HG03066 (cell line): ENCODE data around the gene FOXP1.
A peak's percentile ranks its signal among the peaks of the same experiment; 100 is the strongest.
"Not testable (repeated sequence)": the region's sequence is repeated elsewhere in the genome, so short reads cannot be mapped to it uniquely, and the experiment has no call there.

Experiments used
- ATAC-seq: cut with Tn5 transposase; IDR thresholded peaks from one replicate; pipeline ENCODE4 v1.9.1; 2021; ENCODE audit warnings: low read depth; ENCODE audit not compliant: unreplicated experiment

FOXP1 gene

DNA sequence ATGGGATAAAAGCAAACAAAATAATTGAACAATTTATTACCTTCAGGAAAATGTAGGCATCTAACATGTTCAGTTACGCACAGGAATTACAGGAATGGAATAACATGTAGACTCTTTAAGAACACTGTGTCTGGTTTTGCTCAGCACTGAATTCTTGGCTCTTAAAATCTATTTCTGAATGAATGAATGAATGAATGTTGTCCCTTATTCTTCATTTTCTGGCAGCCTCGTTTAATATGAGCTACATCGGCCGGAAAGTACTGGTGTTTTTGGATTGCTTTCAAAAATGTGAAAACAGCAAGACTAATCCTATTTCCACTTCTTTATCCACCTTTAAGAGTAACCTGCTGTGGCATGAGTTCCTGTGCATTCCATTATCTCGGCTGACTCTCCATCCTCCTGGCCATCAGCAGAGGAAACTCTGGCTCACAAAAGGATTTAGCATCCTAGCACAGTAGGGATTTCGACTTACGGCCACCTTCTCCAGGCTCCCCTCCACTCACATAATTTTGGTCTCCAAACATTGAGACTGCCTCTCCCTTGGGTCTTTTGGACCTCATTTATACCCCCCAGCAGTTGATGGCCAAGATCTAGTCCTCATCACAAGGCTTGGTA lies 145.3 kb downstream of the FOXP1 start:
- no peak for ATAC-seq

DNA sequence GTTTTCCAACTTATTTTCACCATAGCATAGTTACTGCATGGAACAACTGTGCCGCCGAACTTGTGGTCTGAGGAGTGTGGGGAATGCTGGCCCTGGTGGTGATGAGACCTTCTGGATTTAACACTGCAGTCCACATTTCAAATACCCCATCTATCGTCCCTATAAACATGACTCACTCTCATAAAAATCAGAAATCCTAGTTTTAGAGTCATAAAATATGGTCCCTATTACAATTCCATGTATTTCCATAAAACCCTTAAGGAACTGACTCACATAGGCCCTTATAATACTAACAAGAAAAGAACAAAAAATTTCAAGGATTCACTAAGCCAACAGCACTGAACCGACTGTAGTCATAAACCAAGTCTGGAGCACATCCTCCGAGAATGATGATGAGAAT lies 147.2 kb downstream of the FOXP1 start:
- ATAC-seq, result no peak

DNA sequence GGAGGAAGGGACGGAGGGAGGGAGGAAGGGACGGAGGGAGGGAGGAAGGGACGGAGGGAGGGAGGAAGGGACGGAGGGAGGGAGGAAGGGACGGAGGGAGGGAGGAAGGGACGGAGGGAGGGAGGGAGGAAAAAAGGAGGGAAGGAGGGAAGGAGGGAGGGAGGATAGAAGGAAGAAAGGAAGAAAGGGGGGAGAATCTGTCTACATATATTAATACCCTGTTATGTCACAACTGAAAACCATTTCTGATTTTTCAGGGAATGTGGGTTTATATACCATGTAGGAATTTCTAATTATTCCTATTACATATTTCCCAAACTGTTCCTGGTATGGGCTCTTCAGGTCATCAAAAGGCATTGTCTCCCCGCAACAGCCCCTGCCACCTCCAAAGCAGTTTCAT lies 147.7 kb downstream of the FOXP1 start:
- not testable (repeated sequence) for ATAC-seq

DNA sequence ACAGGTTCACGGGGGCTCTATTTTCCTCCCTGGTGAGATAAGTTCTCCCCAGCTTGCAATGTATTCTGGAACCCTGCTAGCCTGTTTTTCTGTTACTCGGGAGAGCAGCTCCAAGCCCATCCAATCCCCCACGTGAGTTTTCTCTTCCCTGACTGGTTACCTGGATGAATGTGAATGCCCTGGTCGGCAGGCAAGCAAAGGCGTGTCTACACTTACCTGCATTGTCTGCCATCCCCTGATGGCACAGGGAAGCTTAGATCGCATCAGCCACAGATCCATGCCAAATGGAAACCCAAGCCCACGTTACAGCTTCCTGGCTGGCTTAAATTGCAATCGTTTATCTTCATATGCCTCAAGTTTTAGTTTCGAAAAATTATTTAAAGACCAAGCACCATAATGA lies 149.9 kb downstream of the FOXP1 start:
- no peak for ATAC-seq

DNA sequence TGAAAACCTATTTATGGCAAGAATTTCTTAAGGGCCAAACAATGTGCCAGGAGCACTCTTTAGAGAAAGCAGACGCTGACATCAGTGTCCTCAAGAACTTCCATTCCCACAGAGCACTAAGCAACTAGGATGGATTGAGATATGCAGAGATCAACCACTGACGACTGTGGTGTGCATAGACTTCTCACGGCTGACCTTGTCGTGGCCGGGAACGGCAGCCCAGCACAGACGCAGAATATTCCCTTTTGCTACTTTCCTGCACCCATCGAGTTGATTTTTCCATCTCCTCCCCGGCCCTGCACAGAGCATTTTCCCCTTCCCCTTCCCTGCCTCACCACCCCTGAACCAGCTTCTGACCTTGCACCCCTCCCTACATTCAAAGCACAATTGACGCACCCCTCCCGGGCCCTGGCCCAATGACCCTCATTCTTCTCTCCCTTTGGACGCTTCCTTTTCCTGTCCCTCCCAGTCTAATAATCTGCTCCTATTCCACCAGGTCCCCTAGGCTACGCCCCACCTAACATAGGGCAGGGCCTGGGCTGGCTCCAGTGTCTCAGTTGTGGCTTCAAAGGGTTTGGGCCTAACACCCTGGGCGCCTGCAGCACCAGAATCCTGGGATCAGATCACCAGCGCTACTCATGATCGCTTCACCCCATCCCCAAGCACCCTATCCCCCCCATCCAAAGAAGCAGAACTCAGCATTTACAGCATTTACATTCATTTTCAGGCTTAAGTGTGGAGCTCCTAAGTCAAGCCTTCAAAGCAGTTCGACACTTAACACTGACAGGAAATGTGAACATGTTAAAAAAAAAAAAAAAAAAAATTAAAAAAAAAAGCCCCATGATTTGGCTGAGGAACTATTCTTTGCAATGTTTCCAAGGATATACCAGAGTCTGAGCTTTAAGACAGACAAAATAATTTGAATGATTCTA lies 151.2 kb downstream of the FOXP1 start:
- ATAC-seq, result no peak

DNA sequence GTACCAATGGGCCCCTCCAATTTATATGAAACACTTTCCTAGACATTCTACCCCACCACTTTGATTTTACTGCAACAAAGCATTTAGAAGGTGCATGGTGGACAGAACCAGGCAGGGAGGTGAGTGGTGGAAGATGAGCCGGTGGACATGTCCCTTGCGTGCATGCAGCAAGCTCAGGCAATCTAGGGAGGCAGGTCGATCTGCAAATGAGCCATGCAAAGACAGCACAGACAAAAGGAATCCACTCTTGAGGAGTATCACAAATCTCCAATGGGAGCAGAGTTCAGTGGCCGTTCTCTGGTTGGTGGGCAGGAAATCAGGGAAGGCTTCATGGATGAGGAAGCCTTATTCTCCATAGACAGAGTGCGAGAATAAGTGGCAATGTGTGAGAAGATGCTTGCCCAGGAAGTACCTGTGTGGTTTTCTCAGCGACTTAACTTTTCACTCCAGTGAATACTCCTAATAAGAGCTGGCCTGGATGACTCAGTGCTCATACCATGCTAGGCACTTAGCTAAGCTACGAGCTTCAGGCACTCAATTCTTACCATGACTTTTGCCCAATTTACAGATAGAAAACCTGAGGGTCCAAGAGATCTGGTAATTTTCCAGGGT lies 152.5 kb downstream of the FOXP1 start:
- no peak for ATAC-seq

DNA sequence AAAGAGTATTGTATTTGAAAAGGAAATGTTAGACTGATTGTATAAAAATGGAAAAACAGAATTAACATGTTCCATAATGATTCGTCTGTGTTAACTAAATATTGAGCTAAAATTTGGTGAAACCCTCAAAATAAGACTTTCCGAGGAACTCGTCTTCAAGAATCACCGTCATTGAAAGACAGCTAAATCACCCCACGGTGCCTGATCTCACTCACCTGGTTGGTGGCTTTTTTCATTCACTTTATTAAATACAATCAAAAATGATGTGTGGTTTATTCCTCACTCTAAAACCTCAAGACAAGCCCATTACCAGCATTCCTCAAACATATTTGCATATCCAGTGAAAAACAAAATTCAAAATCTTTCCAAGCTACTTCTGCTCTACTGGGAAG lies 153.9 kb downstream of the FOXP1 start:
- no peak for ATAC-seq

DNA sequence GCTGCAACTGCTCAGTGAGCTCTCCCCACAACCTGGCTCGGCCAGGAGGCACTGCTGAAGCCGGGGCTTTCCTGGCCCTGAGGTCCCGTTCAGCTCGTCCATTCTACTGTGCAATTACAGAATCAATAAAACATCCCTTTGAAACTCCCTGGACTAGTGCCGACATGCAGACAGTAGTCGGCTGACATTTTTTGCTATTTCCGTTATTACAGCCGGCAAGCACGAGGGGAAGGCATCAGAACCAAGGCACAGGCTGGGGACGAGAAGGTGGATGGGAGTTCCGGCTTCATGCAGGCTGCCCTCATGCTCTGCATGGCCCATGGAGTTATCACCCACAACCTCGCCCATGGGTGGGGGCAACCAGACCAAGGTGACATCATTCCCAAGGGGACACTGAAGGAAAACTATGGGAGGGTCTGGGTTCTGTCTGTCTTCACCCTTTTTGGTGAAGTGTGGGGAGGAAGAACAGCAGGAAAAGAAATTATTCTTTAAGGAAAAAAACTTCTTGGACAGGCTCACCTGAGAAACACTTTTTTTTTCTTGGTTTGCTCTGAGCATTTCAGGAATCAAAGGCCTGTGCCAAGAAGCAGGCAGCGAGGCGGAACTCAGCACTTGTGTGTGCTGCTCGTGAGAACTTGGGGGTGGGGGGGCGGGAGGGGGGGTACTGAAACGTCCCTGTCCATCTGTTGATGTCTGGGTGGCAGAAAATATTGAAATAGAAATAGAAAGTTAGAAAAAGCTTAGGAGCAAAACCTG lies 154.5 kb downstream of the FOXP1 start:
- ATAC-seq, result no peak

DNA sequence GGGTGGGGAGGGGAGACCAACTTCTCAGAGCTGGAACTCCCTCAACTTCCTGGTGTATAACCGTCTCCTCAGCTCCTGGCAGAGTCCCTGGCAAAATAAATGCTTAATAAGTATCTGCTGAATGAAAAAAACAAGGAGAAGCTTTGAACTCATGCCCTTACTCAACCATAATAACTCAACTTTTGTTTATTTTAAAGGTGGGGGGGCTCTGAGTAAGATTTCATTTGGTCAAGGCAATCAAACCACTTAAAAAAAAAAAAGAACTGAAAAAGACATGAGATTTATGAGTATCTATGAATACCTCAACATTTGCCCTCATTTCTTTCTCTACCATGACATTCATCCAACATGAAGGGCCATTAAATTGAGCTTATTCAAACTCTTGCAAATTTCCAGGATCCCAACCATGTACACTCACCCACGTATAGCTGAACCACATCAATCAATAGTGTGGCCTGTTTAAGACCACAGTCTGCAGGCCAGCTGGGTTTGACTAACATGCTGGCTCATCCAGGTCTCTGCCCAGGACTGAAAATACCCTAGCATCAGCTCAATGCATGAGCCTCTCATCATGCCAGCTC lies 157.9 kb downstream of the FOXP1 start:
- no peak for ATAC-seq

DNA sequence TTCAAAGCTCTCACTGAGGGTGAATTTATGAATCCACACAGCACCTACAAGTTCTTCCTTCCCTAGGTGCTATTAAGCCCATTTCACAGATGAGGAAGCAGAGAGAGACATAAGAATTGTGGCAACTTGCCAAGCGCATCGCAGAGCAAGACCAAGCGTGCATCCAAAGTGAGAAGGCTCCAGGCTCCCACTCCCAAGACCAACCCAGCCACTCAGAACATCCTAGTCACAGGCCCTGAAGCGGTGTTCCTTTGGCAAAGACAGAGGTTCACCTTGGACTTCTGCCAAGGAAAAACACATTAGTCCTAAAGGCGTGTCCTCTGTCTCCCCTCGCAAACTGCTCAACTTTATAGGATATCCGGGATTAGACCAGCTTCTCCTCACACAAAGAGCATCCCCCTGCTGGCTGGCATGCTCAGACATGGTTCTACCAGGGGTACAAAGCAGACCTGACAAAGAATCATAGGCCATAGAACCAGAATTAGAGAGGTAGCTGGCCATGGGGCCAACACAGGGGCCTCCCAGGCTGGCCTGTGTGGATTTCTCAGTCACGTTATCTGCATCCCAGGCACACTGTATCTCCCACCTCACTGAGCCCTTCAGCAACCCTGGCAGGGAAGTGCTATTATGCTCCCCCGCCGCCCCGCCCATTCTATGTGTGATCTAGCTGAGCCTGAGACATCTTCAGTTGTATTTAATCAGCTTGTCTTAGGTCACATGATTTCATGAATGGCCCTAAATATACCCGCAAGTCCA lies 160.2 kb downstream of the FOXP1 start:
- no peak for ATAC-seq

DNA sequence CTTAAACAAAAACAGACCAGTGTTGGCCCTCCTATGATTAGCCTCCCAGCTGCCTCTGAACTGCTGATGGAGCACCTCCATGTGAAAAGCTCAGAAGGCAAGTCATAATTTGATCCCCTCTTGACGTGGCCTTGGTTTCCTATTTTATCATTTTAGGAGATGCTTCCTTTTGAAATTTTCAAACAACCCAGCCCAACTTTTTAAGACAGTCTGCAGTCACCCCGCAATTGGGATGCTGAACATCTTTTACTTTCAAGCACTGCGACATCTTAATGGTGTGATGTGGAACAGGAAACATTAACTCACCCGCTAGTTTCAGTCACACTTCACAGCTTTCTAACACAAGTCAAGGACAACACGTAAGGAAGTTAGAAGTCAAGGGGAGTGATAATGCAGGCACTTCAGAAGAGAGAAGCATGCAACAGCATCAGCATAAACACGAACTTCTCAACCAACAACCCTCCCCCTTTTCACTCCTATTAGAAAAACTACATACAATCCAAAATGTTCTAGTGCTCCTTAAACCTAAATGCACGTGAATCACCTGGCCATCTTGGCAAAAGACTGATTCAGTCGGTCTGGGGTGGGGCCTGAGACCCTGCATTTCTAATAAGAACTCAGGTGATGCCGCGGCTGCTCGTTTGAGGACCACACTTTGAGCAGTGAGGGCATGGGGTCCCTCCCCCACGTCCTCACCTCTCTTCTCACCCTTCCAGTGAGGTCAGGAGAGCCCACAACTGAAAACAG lies 161.5 kb downstream of the FOXP1 start:
- ATAC-seq, result peak; percentile 89

DNA sequence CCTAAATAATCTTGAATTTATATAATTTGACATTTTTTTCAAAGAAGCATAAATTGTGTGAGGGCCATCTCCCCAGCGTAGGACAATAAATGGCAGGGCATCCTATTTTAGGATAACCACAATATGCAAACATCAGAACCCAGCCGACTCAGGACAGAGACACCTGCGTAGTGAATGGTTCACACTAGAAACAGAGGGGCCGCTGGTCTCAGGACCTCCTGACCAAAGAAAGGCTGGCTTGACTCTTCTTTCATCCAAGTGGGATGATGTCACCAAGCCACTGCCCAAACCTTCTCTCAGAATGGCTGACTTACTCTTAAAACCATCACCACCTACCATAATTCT lies 162.1 kb downstream of the FOXP1 start:
- peak; percentile 68 for ATAC-seq

DNA sequence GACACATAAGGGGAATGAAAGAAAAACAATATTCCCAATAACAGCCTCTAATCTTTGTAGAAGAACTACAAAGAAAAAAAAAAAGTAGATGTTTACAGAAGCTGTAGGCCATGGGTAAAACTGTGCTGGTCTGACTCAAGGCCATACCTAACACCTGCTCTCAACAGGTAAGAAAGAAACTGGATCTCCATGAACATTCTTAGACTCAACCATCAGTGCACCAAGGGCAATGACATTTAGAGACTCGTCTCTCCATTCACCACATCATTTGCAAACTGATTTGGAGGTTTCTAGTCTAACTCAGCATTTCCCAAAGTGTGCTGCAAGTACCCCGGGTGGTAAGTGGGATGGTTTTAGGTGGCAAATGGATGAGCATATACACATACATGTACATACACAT lies 164.2 kb downstream of the FOXP1 start:
- no peak for ATAC-seq

DNA sequence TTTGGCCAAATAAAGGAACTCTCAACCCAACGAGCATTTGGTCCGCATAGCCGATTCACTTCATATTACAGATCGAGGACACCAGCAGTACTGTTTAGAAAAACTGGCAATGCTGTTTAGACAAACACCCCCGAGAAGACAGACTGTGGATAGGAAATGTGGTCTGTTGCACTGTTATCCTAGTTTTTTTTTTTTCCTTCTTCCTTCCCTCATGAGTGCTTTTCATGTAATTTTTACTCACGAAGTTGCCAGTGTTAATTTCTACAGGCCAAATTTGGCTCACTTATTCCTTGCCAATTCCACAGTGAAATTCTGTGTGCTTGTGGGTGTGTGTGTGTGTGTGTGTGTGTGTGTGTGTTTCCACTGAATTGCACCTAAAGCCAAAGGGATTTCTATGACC lies 165.7 kb downstream of the FOXP1 start:
- no peak for ATAC-seq

DNA sequence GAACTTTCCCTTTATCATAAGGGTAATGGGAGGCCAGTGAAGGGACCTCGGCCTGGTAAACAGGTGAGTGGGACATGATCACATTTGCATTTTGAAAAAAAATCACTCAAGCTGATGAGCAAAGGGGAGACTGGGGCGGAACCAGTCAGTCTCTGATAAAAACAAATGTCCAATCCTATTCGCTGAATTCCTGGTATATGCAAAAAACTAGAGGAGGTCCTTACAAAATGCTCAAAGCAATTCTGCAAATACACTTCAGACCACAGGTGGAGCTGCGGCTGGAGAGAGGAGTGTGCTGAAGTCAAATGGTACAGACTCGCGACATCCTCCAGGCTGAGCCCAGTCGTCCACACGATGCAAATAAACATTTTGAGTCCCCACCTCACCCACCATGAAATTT lies 166.7 kb downstream of the FOXP1 start:
- no peak for ATAC-seq

DNA sequence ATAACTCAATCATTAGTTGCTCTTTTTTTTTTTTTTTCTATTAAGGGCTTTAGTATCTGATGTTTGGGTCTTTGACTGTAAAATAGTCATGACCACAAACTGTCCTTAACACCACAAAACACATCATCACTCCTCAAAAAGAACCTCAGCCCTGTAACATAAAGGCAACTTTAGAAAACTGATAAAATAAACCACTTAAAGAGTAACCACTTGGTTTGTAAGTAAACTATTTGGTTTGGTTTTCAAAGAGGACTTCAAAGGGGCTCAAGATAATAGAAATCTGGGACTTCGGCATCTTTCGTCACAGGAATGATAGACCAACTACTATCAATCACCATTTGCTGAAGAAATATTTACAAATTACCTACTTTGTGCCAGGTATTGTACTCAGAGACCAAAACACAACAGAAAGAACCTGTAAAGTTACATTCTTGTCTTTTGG lies 167.8 kb downstream of the FOXP1 start:
- no peak for ATAC-seq

DNA sequence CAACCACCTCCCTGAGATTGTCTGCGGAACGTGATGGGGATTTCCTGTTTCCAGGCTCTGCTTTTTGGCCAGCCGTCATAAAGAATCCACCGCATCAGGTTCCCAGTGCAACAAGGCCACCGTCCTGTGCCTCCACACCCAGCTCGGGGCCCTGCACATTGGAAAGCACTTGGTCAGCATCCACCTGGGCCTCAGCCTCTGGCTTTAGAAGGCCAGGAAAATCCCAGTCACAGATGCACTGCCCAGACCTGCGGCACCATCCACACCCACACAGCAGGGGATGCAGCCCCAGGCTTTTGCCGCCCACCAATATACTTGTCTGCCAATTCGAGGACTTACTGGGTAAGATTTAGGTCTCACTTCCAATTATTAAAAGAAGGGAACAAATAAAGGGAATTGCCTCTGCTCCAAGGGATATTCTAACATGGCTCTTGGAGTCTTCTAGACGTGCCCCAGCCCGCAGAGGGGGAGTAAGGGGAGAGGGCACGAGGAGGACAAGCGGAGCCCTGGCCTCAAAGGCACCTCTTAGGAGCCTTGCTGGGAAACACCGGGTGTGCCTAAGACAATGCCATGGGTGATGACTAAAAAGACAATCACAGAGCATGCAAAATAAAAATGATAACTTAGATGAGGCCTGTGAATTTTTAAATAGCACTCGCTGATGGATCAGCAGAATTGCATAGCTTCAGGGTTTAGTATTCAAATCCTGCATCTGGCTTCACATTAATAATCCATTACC lies 169.2 kb downstream of the FOXP1 start:
- no peak for ATAC-seq

DNA sequence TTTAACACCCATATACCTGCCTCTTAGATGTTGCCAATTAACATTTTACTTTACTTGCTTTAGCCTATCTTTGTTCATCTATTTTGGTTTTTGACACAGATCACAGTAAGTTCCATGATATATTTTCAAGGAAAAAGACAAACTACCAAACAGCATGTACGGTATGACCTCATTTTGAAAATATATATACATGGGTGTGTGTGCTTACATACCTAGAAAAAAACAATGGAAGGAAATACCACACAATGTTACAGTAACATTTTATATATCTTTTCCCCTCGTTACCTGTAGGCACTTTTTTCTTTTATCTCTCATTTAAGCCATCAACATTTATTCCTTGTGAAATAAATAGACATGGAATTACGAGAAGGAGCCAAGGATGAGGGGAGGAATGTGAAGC lies 170.0 kb downstream of the FOXP1 start:
- ATAC-seq, result no peak

DNA sequence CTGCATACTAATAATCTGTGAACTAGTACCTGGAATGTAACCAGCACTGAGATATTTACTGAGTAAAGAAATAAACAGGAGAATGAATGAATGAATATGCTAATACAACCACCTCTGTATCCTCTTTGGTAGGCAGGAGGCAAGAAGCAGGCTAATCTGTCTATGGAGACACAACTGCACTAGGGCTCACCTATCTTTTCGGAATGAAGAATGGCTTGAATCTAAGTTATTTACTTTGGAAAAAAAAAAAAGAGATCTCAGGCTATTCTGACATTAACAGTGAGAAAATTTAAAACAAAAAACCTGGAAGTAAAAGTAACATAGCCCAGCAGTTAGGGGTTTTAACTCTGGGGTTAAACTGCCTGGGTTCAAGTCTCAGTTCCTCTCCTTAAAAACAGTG lies 174.2 kb downstream of the FOXP1 start:
- ATAC-seq, result no peak
